Hindlimb muscle (tissue), 1 donor: ENCODE results near the gene PTGS1. TPM values are rescaled to one million over a fixed set of nuclear protein-coding genes. Genes with fewer than 3 reads are reported as not detected.
"Not testable (repeated sequence)": the region's sequence is repeated elsewhere in the genome, so short reads cannot be mapped to it uniquely, and the experiment has no call there.

Experiments
- DNase-seq: peaks from one replicate; pipeline ENCODE4 v3.0.0-alpha.2; 2013
- polyA plus RNA-seq: library from polyadenylated mRNA; unstranded; fragments of 120-200 nt; gene quantifications from one replicate; pipeline ENCODE4 v1.2.1, GENCODE V29; 2013; ENCODE audit not compliant: insufficient read length

PTGS1 gene
- polyA plus RNA-seq, 1 donor: 4.7 TPM

DNA sequence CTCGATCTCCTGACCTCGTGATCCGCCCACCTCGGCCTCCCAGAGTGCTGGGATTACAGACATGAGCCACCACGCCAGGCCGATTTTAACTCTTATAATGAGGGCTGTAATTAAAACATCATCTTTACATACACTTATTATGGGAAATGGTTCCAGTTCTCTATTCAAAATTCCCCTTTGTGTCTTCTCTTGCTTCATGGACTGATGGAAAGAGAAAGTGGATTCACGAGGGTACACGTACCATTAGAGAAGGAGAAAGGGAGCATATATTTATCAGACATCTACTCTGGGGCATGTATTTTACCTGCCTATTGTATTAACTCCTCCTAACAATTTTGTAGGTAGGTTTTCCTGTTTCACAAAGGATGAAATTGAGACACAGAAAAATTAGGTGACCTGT, 31.1 kb downstream of the PTGS1 start:
- DNase-seq: no peak

DNA sequence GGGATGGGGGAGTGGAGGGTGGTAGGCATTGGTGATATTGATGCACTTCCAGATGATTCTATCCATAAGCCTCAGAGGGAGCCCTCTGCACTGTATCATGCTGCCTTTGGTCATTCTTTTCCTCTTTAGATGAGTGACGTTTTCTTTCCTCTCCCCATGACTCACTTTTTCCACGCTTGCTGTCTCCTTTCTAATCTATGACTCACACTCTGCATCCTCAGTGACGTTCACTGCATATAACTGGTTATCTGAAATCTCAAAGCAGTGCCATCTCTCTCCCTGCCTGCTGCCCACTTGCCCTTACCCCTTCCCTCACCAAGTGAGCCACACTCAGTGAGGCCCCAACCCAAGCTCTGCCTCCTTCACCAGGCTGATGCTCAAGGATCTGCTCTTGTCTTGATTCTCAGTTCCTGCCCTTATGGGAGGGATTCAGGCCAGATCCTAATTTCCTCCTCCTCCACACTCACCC, 31.6 kb downstream of the PTGS1 start:
- no peak for DNase-seq

DNA sequence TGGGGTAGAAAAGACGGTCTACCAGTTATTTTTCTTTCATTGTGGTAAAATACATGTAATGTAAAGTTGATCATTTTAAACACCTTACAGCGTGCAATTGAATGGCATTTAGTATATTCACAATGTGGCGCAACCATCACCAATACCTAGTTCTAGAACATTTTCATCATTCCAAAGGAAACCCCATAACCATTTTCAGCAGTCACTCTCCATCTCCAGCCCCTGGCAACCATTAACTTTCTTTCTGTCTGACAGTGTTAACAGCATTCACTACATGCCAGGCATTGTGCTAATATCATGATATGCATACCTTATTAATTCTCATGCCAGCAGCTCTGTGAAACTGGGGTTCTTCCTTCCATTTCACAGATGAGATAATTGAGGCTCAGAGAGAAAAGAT, 32.0 kb downstream of the PTGS1 start:
- DNase-seq: no peak

- no peak for DNase-seq
Observed at GRCh38 chr9:122403381-122404000, 32.7 kb downstream of the PTGS1 start.

DNA sequence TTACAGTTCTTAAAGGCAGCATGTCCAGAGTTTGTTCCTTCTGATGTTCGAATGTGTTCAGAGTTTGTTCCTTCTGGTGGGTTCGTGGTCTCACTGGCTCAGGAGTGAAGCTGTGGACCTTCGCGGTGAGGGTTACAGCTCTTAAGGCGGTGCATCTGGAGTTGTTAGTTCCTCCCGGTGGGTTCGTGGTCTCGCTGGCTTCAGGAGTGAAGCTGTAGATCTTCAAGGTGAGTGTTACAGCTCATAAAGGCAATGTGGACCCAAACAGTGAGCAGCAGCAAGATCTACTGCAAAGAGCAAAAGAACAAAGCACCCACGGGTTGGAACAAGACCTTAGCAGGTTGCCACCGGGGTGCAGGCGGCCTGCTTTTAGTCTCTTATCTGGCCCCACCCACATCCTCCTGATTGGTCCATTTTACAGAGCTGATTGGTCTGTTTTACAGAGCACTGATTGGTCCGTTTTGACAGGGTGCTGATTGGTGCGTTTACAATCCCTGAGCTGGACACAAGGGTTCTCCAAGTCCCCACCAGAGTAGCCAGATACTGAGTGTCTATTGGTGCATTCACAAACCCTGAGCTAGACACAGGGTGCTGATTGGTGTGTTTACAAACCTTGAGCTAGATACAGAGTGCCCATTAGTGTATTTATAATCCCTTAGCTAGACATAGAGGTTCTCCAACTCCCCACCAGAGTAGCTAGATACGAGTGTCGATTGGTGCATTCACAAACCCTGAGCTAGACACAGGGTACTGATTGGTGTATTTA, 34.7 kb downstream of the PTGS1 start:
- not testable (repeated sequence) for DNase-seq

DNA sequence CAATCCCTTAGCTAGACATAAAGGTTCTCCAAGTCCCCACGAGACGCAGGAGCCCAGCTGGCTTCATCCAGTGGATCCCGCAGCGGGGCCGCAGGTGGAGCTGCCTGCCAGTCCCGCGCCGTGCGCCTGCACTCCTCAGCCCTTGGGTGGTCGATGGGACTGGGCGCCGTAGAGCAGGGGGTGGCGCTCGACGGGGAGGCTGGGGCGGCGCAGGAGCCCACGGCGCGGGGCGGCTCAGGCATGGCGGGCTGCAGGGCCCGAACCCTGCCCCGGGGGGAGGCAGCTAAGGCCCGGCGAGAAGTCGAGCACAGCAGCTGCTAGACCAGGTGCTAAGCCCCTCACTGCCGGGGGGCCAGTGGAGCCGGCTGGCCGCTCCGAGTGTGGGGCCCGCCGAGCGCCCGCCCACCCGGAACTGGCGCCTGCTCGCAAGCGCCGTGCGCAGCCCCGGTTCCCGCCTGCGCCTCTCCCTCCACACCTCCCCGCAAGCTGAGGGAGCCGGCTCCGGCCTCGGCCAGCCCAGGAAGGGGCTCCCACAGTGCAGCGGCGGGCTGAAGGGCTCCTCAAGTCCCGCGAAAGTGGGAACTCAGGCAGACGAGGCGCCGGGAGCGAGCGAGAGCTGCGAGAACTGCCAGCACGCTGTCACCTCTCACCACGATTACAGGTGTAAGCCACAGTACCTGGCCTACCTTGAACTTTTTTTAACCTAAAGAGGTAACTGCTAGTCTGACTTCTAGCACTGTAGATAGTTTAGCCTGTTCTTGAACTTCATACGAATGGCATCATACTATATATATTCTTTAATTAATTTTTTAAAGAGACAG, 35.5 kb downstream of the PTGS1 start:
- no peak for DNase-seq

GRCh38 chr9:122414108-122414507, 43.3 kb downstream of the PTGS1 start:
- DNase-seq: not testable (repeated sequence)

DNA sequence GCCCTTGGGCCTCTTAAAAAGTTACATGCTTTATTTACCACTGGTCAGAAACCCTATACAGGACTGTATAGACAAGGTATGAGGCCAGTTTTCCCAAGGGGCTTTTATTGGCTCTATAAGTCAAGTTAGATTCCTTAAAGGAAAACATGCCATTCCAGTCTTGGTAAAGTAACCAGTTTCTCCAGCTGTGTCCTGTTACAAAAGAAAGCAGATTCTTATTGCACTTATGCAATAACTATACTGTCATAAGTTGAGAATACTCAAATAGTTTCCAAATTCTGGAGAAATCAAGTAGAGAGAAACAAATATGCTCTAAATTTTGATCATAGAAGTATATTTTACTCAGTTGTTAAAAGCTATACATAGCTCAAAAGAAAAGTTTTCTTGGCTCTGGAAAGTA, 47.2 kb downstream of the PTGS1 start:
- DNase-seq: no peak

- no peak for DNase-seq
Observed at GRCh38 chr9:122420315-122420714, 49.5 kb downstream of the PTGS1 start.

DNA sequence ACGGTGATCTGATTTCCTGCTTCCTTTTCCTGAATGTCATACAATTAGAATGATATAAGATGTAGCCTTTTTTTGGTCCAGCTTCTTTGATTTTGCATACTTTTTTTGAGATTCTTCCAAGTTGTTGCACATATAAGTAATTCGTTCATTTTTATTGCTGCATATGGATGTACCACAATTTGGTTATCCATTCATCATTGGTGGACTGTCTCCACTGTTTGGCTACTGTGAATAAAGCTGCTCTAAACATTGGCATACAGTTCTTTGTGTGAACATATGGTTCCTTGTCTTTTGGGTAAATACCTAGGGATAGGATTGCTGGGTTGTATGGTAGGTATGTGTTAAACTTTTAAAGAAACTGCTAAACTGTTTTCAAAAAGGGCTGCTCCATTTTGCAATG, 54.3 kb downstream of the PTGS1 start:
- DNase-seq: no peak

GRCh38 chr9:122426723-122427122, 55.9 kb downstream of the PTGS1 start:
- DNase-seq: no peak

GRCh38 chr9:122442568-122442967, 71.7 kb downstream of the PTGS1 start:
- DNase-seq: no peak

- DNase-seq: no peak
Observed at GRCh38 chr9:122444041-122444733, 73.4 kb downstream of the PTGS1 start.

Other genes with a start within 250 kb of the PTGS1 start
- gene NDUFA8, start 211.2 kb upstream of the PTGS1 start, polyA plus RNA-seq: 58.6 TPM
- not detected for gene MORN5, start 211.1 kb upstream of the PTGS1 start, polyA plus RNA-seq
- 7.7 TPM for gene LHX6, start 142.1 kb upstream of the PTGS1 start, polyA plus RNA-seq
- gene RBM18, start 106.2 kb upstream of the PTGS1 start, polyA plus RNA-seq: 30.9 TPM
- 26.7 TPM for gene MRRF, start 106.1 kb upstream of the PTGS1 start, polyA plus RNA-seq
- gene OR1J1, start 106.9 kb downstream of the PTGS1 start, polyA plus RNA-seq: not detected
- gene OR1J2, start 139.8 kb downstream of the PTGS1 start, polyA plus RNA-seq: not detected
- gene OR1J4, start 148.1 kb downstream of the PTGS1 start, polyA plus RNA-seq: not detected
- gene OR1N1, start 156.3 kb downstream of the PTGS1 start, polyA plus RNA-seq: not detected
- gene OR1N2, start 182.1 kb downstream of the PTGS1 start, polyA plus RNA-seq: not detected
- gene OR1L8, start 212.4 kb downstream of the PTGS1 start, polyA plus RNA-seq: 0.09 TPM
- not detected for gene OR1Q1, start 243.7 kb downstream of the PTGS1 start, polyA plus RNA-seq